ENCODE data around the gene CIITA. TPM values are rescaled to one million over a fixed set of nuclear protein-coding genes. Genes with fewer than 3 reads are reported as not detected.

CIITA gene, protein sequence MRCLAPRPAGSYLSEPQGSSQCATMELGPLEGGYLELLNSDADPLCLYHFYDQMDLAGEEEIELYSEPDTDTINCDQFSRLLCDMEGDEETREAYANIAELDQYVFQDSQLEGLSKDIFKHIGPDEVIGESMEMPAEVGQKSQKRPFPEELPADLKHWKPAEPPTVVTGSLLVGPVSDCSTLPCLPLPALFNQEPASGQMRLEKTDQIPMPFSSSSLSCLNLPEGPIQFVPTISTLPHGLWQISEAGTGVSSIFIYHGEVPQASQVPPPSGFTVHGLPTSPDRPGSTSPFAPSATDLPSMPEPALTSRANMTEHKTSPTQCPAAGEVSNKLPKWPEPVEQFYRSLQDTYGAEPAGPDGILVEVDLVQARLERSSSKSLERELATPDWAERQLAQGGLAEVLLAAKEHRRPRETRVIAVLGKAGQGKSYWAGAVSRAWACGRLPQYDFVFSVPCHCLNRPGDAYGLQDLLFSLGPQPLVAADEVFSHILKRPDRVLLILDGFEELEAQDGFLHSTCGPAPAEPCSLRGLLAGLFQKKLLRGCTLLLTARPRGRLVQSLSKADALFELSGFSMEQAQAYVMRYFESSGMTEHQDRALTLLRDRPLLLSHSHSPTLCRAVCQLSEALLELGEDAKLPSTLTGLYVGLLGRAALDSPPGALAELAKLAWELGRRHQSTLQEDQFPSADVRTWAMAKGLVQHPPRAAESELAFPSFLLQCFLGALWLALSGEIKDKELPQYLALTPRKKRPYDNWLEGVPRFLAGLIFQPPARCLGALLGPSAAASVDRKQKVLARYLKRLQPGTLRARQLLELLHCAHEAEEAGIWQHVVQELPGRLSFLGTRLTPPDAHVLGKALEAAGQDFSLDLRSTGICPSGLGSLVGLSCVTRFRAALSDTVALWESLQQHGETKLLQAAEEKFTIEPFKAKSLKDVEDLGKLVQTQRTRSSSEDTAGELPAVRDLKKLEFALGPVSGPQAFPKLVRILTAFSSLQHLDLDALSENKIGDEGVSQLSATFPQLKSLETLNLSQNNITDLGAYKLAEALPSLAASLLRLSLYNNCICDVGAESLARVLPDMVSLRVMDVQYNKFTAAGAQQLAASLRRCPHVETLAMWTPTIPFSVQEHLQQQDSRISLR
- total RNA-seq, result 0.10 and 1.1 TPM in 2 replicates

DNA sequence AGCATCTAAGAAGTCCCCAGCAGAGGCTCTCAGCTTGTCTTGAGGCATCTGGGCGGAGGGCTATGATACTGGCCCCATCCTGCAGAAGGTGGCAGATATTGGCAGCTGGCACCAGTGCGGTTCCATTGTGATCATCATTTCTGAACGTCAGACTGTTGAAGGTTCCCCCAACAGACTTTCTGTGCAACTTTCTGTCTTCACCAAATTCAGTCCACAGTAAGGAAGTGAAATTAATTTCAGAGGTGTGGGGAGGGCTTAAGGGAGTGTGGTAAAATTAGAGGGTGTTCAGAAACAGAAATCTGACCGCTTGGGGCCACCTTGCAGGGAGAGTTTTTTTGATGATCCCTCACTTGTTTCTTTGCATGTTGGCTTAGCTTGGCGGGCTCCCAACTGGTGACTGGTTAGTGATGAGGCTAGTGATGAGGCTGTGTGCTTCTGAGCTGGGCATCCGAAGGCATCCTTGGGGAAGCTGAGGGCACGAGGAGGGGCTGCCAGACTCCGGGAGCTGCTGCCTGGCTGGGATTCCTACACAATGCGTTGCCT is at the start of gene CIITA:
CIITA (plus strand) TSS at position 404 of the 543 bp plus-strand sequence; CDS start at position 533, 129 bp downstream.

DNA sequence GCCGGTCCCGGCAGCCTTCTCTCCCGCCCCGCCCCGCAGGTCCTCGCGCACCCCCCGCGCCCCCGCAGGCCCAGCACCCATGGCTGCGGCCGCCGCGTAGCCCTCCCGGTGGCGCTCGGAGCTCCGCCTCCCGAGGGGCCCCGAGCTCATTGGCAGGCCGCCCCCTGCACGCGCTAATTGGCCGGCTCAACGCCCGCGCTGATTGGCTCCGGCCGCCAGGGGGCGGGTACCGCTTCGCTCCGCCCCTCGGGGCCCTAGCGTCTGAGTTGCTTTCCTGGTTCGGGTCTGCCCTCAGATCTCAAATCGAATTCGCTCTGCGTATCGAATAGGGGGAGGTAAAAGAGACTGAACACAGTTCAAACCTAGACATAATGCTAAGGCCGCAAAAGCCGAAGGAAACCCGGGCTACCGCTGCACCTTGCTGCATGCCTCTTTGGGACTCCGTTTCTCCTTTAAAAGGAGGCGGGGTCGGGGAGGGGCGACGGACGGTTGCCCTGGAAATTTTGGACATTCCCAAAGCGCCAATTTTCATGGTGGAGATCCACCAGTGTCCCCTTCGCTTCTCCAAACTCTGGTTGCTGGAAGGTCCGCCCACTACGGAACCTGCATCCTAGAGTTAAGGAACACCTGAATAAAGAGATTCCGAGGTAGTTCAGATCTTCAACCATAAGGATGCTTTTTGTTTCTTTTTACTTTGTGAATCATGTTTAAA is 65.5 kb downstream of the CIITA start, which contains the start of gene DEXI:
DEXI (minus strand) TSS at position 117 of the 712 bp plus-strand sequence. CDS start 463 bp downstream, outside the sequence.

DNA sequence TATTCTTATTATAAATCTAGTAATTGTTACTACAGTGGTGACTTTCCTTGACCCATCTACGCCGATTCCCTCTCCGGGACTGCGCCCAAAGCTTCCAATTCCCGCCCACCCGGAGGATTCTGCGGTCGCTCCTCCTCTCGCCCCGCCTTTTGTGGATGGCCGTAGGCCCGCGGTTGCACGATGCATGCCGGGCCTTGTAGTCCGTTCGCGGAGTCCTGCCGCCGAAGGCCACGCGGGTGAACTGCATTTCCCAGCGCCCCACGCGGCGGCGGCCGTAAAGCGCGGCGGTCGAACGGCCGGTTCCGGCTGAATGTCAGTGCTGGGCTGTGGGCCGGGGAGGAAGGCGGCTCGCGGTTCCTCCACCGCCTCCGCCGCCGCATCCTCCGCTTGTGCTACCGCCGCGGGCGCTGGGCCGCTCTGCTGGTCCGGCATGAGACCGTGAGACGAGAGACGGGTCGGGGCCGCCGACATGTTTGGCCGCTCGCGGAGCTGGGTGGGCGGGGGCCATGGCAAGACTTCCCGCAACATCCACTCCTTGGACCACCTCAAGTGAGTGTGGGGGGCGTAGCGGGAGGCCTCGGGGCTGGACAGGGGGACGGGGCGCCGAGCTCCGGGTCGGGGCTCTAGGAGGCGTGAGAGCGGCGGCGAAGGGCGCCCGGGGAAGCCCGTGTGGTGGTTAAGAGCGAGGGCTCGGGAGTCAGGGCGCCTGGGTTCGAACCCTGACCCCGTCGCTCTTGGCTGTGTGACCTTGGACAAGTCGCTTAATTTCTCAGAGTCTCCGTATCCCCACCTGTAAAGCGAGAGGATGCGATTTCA is 67.5 kb downstream of the CIITA start, which contains the start of gene CLEC16A:
CLEC16A (plus strand) TSS at position 316 of the 816 bp plus-strand sequence; CDS start at position 470, 154 bp downstream.

Other genes starting within 250 kb of the CIITA start
- 0.07 and 0.13 TPM in 2 replicates for gene TEKT5, start 182.3 kb upstream of the CIITA start, total RNA-seq
- gene NUBP1, start 133.4 kb upstream of the CIITA start, total RNA-seq, result 12.5 and 13.6 TPM in 2 replicates
- 0.07 TPM in 1 of 2 replicates, not detected in the other for gene TVP23A, start 58.4 kb upstream of the CIITA start, total RNA-seq
- 41.8 and 48.2 TPM in 2 replicates for gene DEXI, start 65.3 kb downstream of the CIITA start, total RNA-seq
- gene CLEC16A, start 67.4 kb downstream of the CIITA start, total RNA-seq, result 15.5 and 17.0 TPM in 2 replicates